Left cardiac atrium (tissue), 4 donors: ENCODE data around the gene DAAM1. TPM values are rescaled to one million over a fixed set of nuclear protein-coding genes. Genes with fewer than 3 reads are reported as not detected.

Experiments used
- ATAC-seq, 2 donors: fragments of 200-7000 bp; cut with Tn5 transposase; one replicate each; pipeline ENCODE4 v1.9.1; 2020; ENCODE audit warnings: mild to moderate bottlenecking in 2 of 2, moderate library complexity in 2 of 2
- DNase-seq: peaks from one replicate; pipeline ENCODE4 v3.0.0-alpha.2; 2020
- intact Hi-C, 2 donors: fragments of 100-400 bp; cut with DNase I; formaldehyde crosslinking; loops; one replicate each; pipeline versions ENCODE4 v1.14.1 to v1.15.1; 2022 to 2023
- total RNA-seq, 2 donors: library from RNA; stranded (reverse); fragmentation: NEBNext Ultra II Directional; extraction: Animal tissue kit (Norgen Biotek cat#: 25700); gene quantifications; one replicate each; pipeline ENCODE4 v1.2.1, GENCODE V29; 2021
- donor health status: DM: no; HTN: yes; CAD: no.
- donor health status: DM: no; HTN: yes; CAD: no; lungs with severe emphysema.
- donor health status: DM: yes; HTN: yes; CAD: no.
- donor health status: Dilated cardiomyopathy.

Gene DAAM1
- total RNA-seq, 2 donors from 2014 or later, result 87.2 to 97.1 TPM

GRCh38 chr14:59360923-59361794, 172.7 kb downstream of the DAAM1 start:
- intact Hi-C loops, result loop anchor here in 1 of 2 donors (5.0 to 10.0 kb wide), 2 partner anchors 66 to 86 kb away; no protein-coding TSS in a partner anchor
- peak; percentile 67 to 70 for ATAC-seq

GRCh38 chr14:59362513-59362912, 174.0 kb downstream of the DAAM1 start:
- peak in 1 of 2 donors; percentile 33 for ATAC-seq
- intact Hi-C loops, result loop anchor here in 1 of 2 donors (5.0 to 10.0 kb wide), 2 partner anchors 65 to 88 kb away; no protein-coding TSS in a partner anchor
- no peak for DNase-seq

More at GRCh38 chr14:59360923-59361794, 172.7 kb downstream of the DAAM1 start:
- peak; percentile 76 for DNase-seq

DNA sequence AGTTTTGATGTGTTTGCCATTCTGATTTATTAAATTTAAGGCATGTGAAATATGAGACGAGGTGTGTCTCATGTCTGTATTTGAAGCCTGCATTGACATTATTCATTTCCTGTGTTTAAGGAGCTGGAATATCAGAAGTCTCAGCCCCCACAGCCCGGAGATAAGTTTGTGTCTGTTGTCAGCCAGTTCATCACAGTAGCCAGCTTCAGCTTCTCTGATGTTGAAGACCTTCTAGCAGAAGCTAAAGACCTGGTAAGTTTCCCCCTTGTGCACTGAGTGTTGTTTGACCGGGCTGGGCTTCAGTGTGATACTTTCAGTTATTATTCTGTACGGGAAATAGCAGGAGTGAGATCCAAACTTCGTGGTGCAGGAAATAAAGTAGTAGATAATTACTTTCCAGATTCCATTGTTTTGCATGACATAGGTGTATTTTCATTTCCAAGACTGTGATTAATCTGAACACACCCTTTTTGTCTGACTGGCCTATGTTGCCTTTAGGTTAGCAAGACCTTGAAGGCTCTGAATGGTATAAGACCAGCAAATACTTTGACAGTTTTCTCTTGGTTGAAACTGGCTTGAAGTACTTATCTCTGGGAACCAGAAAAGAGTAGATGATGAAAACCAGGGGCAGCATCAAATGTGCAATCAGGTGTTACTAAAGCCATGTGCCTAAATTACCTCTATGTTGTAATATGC, 175.2 kb downstream of the DAAM1 start:
- ATAC-seq, result no peak
- intact Hi-C loops, result loop anchor here in 1 of 2 donors (5.0 to 10.0 kb wide), 2 partner anchors 64 to 89 kb away; no protein-coding TSS in a partner anchor
- DNase-seq, result peak; percentile 21

GRCh38 chr14:59370158-59370742, 181.8 kb downstream of the DAAM1 start:
- ATAC-seq, result no peak
- intact Hi-C loops, result no loop called here
- no peak for DNase-seq

DNA sequence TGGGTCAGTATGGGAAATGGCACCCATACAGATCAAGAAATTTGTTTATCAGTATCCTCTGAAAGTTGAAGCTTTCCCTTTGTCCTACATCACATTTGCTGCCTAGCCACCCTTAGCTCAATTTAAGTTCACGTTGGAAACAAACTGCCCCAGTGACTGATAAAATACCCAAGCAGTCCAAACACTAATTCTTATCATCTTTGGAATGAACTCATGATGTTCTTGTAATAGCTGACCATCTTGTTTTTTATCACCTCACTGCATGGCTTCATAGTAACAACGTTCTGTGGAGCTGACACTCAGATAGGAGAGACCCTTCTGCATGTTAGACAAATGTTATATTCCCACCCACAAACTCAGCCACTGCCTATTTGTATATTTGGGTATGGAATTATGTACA, 183.3 kb downstream of the DAAM1 start:
- ATAC-seq, result peak; percentile 67

DNA sequence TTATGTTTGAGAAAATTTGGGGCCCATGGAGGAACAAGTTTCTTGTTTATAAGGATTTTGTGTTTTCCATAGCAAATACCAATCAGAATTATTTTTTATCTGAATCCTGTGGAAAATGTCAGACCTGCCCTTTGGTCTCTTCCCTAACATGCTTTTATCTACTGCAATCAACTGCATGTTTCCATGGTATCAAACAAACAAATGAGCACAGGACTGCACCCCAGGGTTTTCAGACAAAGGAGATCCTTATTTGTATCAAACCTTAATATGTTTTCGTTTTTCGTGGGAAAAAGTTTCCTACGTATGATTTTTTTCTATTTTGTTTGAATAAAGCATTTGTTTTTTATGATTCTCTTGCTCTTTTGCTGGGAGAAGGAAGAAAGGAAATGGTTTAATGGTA, 185.6 kb downstream of the DAAM1 start:
- intact Hi-C loops, result no loop called here
- ATAC-seq (no peak), DNase-seq (no peak)

More for the DNA sequence above, 183.3 kb downstream of the DAAM1 start:
- DNase-seq, result no peak
- intact Hi-C loops, result no loop called here

DNA sequence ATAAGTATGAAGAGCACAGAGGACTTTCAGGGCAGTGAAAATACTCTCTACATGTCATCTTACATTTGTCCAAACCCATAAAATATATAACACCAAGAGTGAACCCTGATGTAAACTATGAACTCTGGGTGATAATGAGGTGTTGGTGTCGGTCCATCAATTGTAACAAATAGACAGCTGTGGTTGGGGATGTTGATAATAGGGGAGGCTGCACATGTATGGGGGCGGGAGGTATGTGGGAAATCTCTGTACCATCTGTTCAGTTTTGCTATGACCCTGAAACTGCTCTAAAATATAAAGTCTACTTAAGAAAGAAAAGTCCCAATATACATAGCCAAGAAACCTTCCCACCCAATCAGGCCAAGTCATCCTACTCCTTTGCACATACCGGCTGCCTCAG, 188.2 kb downstream of the DAAM1 start:
- DNase-seq, result no peak
- intact Hi-C loops, result no loop called here
- no peak for ATAC-seq

- peak; percentile 49 to 53 for ATAC-seq
- intact Hi-C loops, result no loop called here
- DNase-seq, result no peak
These were observed 189.0 kb downstream of the DAAM1 start for GRCh38 chr14:59377491-59377890.

DNA sequence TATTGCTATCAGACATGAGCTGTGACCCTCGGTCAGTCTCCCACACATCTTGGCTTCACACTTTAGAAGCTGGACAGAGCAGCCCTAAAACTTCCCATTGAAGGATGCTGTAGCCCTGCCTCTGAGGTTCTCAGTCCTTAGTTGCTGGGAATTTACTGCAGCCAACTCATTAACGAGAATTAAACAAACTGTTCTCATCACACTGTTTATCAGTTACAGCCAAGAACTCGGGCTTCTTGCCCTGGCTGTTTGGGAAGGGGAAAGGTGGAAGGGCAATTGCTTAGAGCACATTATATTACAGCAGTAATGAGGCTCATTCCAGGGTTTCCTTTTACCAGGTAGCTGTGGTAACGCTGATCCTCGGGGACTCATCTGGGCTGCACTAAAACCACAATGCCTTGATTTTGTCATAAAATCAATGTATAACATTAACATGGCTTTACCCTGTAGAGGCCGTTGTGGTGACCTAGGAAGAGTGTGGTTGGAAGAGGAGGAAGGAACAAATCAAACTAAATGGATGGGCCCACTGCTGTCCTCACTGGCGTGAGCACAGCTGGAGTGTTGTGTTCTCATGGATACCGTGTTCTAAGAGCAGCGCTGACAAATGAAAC, 189.6 kb downstream of the DAAM1 start:
- no peak for DNase-seq
- intact Hi-C loops, result no loop called here
- ATAC-seq, result peak; percentile 79 to 82

- intact Hi-C loops, result no loop called here
- ATAC-seq, result no peak
These were observed 201.5 kb downstream of the DAAM1 start for GRCh38 chr14:59389936-59390335.

DNA sequence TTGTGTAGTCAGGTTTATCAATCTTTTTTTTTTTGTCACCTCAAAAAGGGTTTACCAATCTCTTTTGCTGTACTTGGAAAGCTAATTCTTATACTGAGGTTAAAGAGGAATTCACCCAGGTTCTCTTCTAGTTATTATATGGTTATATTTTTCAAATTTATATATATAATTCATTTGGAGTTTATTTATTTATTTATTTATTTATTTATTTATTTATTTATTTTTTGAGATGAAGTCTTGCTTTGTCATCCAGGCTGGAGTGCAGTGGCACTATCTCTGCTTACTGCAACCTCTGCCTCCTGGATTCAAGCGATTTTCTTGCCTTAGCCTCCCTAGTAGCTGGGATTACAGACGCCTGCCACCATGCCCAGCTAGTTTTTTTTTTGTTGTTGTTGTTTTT, 202.9 kb downstream of the DAAM1 start:
- intact Hi-C loops, result no loop called here
- DNase-seq (no peak), ATAC-seq (no peak)

More at GRCh38 chr14:59389936-59390335, 201.5 kb downstream of the DAAM1 start:
- DNase-seq, result no peak

GRCh38 chr14:59394268-59394667, 205.8 kb downstream of the DAAM1 start:
- DNase-seq, result no peak
- intact Hi-C loops, result no loop called here
- ATAC-seq, result no peak

DNA sequence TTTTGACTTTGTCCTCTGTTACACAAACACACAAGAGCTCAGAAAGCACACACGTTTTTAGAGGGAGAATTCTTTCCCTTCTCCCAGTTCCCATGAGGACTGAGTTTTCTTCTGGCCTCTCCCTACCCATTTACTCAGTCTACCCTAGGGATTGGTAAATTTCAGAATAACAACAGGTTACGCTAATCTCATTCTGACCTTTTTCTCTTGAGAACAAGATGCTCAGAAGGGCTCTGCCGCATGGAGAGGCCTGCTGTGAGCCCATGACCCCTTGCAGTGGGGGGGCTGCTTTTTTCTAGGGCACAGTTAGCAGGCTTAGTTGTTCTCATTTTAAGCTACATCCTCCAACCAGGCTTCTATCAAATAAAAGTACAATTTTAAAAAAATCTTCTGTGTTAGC, 207.2 kb downstream of the DAAM1 start:
- intact Hi-C loops, result no loop called here
- ATAC-seq (no peak), DNase-seq (no peak)

DNA sequence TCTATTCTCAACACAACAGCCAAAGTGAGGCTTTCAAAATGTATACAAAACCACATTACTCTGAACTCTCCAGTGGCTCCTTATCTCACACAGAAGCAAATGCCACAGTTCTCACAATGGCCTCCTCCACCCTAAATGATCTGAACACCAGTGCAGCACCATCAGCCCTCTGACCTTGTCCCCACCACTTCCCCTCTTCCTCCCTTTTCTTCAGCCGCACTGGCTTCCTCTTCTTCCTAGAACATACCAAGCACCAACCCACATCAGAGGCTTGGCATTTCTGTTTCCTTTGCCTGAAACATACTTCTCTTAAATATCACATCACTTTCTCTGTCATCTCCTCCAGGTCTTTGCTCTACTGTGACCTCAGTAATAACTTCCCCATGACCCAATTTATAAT, 210.4 kb downstream of the DAAM1 start:
- intact Hi-C loops, result no loop called here
- ATAC-seq, result peak in 1 of 2 donors; percentile 37
- no peak for DNase-seq

- peak; percentile 61 to 86 for ATAC-seq
- DNase-seq, result no peak
- intact Hi-C loops, result no loop called here
These were observed 218.2 kb downstream of the DAAM1 start for GRCh38 chr14:59406454-59407245.

DNA sequence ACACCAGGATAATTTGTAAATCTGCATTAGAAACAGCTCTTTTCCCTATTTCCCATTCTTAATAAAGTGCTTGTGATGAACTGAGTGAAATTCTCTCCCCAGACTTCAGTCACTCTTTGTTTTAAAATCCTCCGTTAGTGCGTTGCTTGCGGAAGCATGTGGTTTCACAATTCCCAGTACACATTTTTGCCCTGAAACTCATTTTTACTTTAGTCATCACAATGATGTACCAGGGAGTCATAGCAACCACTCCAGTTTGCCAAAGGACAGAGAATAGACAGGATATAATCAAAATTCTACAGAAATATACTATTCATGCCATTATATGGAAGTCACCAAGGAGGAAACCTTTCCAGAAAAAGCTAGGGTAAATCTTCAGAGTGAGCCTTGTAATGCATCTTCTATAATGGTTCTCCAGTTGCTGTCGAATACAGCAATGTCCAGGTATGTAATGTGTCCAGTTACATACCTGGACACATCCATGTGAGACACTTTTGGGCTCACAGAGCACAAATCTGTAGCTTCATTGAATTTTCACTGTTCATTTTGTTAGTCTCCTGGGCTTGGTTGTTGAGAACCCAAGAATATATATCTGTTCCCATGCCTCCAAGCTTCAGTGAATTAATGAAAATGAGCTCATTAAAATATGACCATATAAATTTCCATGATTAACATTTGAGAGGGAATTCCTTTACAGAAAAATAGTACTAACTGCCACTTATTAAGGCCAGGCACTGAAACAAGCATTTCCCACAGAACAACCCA, 219.0 kb downstream of the DAAM1 start:
- peak; percentile 78 to 96 for ATAC-seq
- intact Hi-C loops, result no loop called here
- DNase-seq, result no peak

- intact Hi-C loops, result no loop called here
These were observed 227.6 kb downstream of the DAAM1 start for GRCh38 chr14:59415836-59416602.

More at GRCh38 chr14:59415836-59416602, 227.6 kb downstream of the DAAM1 start:
- no peak for DNase-seq
- ATAC-seq, result no peak
